Liver (tissue), 9 donors: ENCODE measurements around the gene SP140L. TPM values are rescaled to one million over a fixed set of nuclear protein-coding genes. Genes with fewer than 3 reads are reported as not detected.
A peak's percentile ranks its signal among the peaks of the same experiment; 100 is the strongest.

ENCODE experiments used
- DNase-seq: peaks from one replicate; pipeline ENCODE4 v3.0.0-alpha.2; 2017; ENCODE audit warnings: low spot score
- H3K27ac ChIP-seq, 2 donors: one replicate each; pipeline ENCODE4 v1.7.0; 2013; ENCODE audit warnings: inconsistent platforms in 2 of 2, low read length in 2 of 2, control low read depth in 1 of 2, low read depth in 1 of 2, mild to moderate bottlenecking in 1 of 2
- H3K27me3 ChIP-seq, 4 donors: one replicate each; pipeline versions ENCODE4 v1.6.1 to v1.7.0; 2013; ENCODE audit warnings: low read length in 3 of 4, inconsistent platforms in 1 of 4, mild to moderate bottlenecking in 1 of 4, moderate library complexity in 1 of 4; ENCODE audit not compliant: control insufficient read depth in 4 of 4, insufficient read depth in 4 of 4
- H3K36me3 ChIP-seq, 4 donors: one replicate each; pipeline versions ENCODE4 v1.6.1 to v1.7.0; 2013; ENCODE audit warnings: low read length in 3 of 4, mild to moderate bottlenecking in 3 of 4, low read depth in 1 of 4, moderate library complexity in 1 of 4; ENCODE audit not compliant: control insufficient read depth in 4 of 4, insufficient read depth in 3 of 4
- H3K4me1 ChIP-seq, 4 donors: one replicate each; pipeline versions ENCODE4 v1.6.1 to v1.7.0; 2013; ENCODE audit warnings: low read length in 3 of 4, mild to moderate bottlenecking in 3 of 4, moderate library complexity in 1 of 4; ENCODE audit not compliant: control insufficient read depth in 4 of 4, insufficient read depth in 4 of 4
- H3K4me3 ChIP-seq, 3 donors: one replicate each; pipeline versions ENCODE4 v1.6.1 to v1.7.0; 2013; ENCODE audit warnings: low read length in 3 of 3, control low read depth in 1 of 3, low read depth in 1 of 3, mild to moderate bottlenecking in 1 of 3
- H3K9ac ChIP-seq, 2 donors: one replicate each; pipeline ENCODE4 v1.7.0; 2013; ENCODE audit warnings: low read length in 2 of 2, mild to moderate bottlenecking in 2 of 2, moderate library complexity in 2 of 2, control low read depth in 1 of 2, low read depth in 1 of 2
- H3K9me3 ChIP-seq, 4 donors: one replicate each; pipeline versions ENCODE4 v1.6.1 to v1.7.0; 2013; ENCODE audit warnings: low read length in 3 of 4; ENCODE audit not compliant: control insufficient read depth in 4 of 4
- ATF3 ChIP-seq: IDR thresholded peaks from 2 replicates; pipeline ENCODE4 v1.6.1; 2016; ENCODE audit warnings: antibody characterized with exemption
- EGR1 ChIP-seq, 2 donors: IDR thresholded peaks; 2 replicates each; pipeline ENCODE4 v1.6.1; 2016 to 2018; ENCODE audit warnings: antibody characterized with exemption in 2 of 2, low read depth in 2 of 2
- GABPA ChIP-seq, 2 donors: IDR thresholded peaks in 1 of 2; conservative IDR thresholded peaks in 1 of 2; 2 replicates each; pipeline ENCODE4 v1.6.1; 2016; ENCODE audit warnings: antibody characterized with exemption in 2 of 2, mild to moderate bottlenecking in 1 of 2, moderate library complexity in 1 of 2
- HNF4A ChIP-seq, 2 donors: conservative IDR thresholded peaks; 2 replicates each; pipeline ENCODE4 v1.6.1; 2016; ENCODE audit warnings: antibody characterized with exemption in 2 of 2, mild to moderate bottlenecking in 2 of 2
- HNF4G ChIP-seq: IDR thresholded peaks from 2 replicates; pipeline ENCODE4 v1.6.1; 2016; ENCODE audit warnings: antibody characterized with exemption
- JUND ChIP-seq, 2 donors: IDR thresholded peaks; 2 replicates each; pipeline ENCODE4 v1.6.1; 2016; ENCODE audit warnings: antibody characterized with exemption in 2 of 2
- MAX ChIP-seq: IDR thresholded peaks from 2 replicates; pipeline ENCODE4 v1.6.1; 2016; ENCODE audit warnings: antibody characterized with exemption
- NR2F2 ChIP-seq: IDR thresholded peaks from 2 replicates; pipeline ENCODE4 v1.6.1; 2016; ENCODE audit warnings: antibody characterized with exemption
- RAD21 ChIP-seq, 2 donors: IDR thresholded peaks; 2 replicates each; pipeline ENCODE4 v1.6.1; 2016; ENCODE audit warnings: antibody characterized with exemption in 2 of 2, mild to moderate bottlenecking in 2 of 2
- REST ChIP-seq: IDR thresholded peaks from 2 replicates; pipeline ENCODE4 v1.6.1; 2016; ENCODE audit warnings: antibody characterized with exemption, mild to moderate bottlenecking
- RXRA ChIP-seq, 2 donors: IDR thresholded peaks; 2 replicates each; pipeline ENCODE4 v1.6.1; 2017 to 2018; ENCODE audit warnings: antibody characterized with exemption in 2 of 2, mild to moderate bottlenecking in 1 of 2
- SP1 ChIP-seq: IDR thresholded peaks from 2 replicates; pipeline ENCODE4 v1.6.1; 2018; ENCODE audit warnings: antibody characterized with exemption, mild to moderate bottlenecking
- TAF1 ChIP-seq: conservative IDR thresholded peaks from 2 replicates; pipeline ENCODE4 v1.6.1; 2016; ENCODE audit warnings: antibody characterized with exemption, mild to moderate bottlenecking
- WGBS: extraction: QIAGEN DNeasy Blood & Tissue Kit; methylation state at CpG from one replicate; pipeline ENCODE4 v1.1.7; 2013; 5-methylcytosine and 5-hydroxymethylcytosine counted together
- polyA plus RNA-seq, 2 donors: library from polyadenylated mRNA; stranded (reverse) in 1 of 2; unstranded in 1 of 2; fragments of 200-250 nt in 1 of 2; fragments of >200 nt in 1 of 2; fragmentation: Nextera tagmentation in 1 of 2; extraction: Ambion mirVana in 1 of 2; gene quantifications; one replicate each; pipeline versions ENCODE4 v1.2.1 to v1.2.3, GENCODE V29; 2013 to 2015
- total RNA-seq, 2 donors: library from RNA; depleted of rRNA; stranded (reverse); fragments of >200 nt; gene quantifications; one replicate each; pipeline ENCODE4 v1.2.3, GENCODE V29; 2014
- TF ChIP-seq, protein P1 (sequence below): fragments of 150-350 bp; IDR thresholded peaks from 2 replicates; pipeline ENCODE4 v1.5.1; 2017; ENCODE audit warnings: improper control_type of control experiment, low read depth, low read length; ENCODE audit not compliant: missing input control
- donor health status: healthy.
- donor health status: healthy.
- donor health status: healthy.
- donor health status: healthy.
- donor health status: healthy.

SP140L gene
- total and polyA plus RNA-seq, 4 donors: 3.1 to 21.5 (median 6.6) TPM

GRCh38 chr2:230412846-230413245 lies 85.9 kb downstream of the SP140L start:
- 95% methylated on average over 9 of the region's 9 CpGs for WGBS
- Histone ChIP-seq H3K27ac (peak overlapping the region; percentile 89 to 96), H3K9me3 (no peaks in the 10 kb centered on the region), H3K27me3 (no peaks in the 10 kb centered on the region), H3K36me3 (no peaks in the 10 kb centered on the region), H3K4me1 (peaks cover 6 to 30% (median 19%) of the 10 kb centered on the region in 4 donors), H3K4me3 (no peak overlapping the region), H3K9ac (no peak overlapping the region)
- no peak for TF ChIP-seq MAX
- TF ChIP-seq HNF4A (conservative IDR thresholded peaks at IDR 0.05): no peak
- no peak for TF ChIP-seq ATF3
- no peak for TF ChIP-seq HNF4G
- no peak for TF ChIP-seq RAD21 (IDR thresholded peaks at IDR 0.05)
- DNase-seq: no peak

DNA sequence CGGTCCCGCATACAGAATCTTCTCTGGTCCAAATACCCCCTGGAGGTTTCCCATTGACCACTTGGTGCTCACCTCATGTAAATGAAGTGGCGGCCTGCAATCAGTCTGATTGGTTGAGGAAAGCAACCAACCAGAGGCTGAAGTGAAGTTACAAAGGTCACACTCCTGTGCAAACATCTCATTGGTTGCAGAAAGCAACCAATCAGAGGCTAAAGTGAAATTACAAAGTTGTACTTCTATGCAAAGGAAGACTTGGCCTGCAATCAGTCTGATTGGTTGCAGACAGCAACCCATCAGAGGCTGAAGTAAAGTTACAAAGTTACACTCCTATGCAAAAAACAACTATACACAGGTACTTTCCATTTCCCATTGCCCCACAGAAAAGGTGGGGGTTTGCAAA lies 86.5 kb downstream of the SP140L start:
- DNase-seq: peak; percentile 28
- Histone ChIP-seq H3K27me3 (no peaks in the 10 kb centered on the region), H3K9ac (no peak overlapping the region), H3K4me1 (peaks cover 4 to 30% (median 21%) of the 10 kb centered on the region in 4 donors), H3K36me3 (no peaks in the 10 kb centered on the region), H3K4me3 (no peak overlapping the region), H3K27ac (no peak overlapping the region), H3K9me3 (no peaks in the 10 kb centered on the region)
- TF ChIP-seq SP1 (peak; percentile 37), HNF4A (conservative IDR thresholded peaks at IDR 0.05) (no peak)
- WGBS: 97% methylated on average over 3 of the region's 3 CpGs

- Histone ChIP-seq H3K4me1 (peaks cover 3 to 36% (median 25%) of the 10 kb centered on the region in 4 donors), H3K4me3 (no peak overlapping the region), H3K9ac (no peak overlapping the region), H3K27ac (peak overlapping the region in 1 of 2 donors; percentile 4), H3K27me3 (no peaks in the 10 kb centered on the region), H3K36me3 (no peaks in the 10 kb centered on the region), H3K9me3 (no peaks in the 10 kb centered on the region)
- WGBS: 87% methylated on average over 6 of the region's 6 CpGs
- TF ChIP-seq TAF1: no peak
- TF ChIP-seq, protein P1, sequence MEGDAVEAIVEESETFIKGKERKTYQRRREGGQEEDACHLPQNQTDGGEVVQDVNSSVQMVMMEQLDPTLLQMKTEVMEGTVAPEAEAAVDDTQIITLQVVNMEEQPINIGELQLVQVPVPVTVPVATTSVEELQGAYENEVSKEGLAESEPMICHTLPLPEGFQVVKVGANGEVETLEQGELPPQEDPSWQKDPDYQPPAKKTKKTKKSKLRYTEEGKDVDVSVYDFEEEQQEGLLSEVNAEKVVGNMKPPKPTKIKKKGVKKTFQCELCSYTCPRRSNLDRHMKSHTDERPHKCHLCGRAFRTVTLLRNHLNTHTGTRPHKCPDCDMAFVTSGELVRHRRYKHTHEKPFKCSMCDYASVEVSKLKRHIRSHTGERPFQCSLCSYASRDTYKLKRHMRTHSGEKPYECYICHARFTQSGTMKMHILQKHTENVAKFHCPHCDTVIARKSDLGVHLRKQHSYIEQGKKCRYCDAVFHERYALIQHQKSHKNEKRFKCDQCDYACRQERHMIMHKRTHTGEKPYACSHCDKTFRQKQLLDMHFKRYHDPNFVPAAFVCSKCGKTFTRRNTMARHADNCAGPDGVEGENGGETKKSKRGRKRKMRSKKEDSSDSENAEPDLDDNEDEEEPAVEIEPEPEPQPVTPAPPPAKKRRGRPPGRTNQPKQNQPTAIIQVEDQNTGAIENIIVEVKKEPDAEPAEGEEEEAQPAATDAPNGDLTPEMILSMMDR: no peak
- TF ChIP-seq NR2F2: no peak
- TF ChIP-seq GABPA (IDR thresholded peaks at IDR 0.05 in 1 of 2, conservative IDR thresholded peaks at IDR 0.05 in 1 of 2): no peak
- no peak for TF ChIP-seq REST
- no peak for TF ChIP-seq RAD21 (IDR thresholded peaks at IDR 0.05)
- TF ChIP-seq JUND (IDR thresholded peaks at IDR 0.05): no peak
- TF ChIP-seq EGR1 (IDR thresholded peaks at IDR 0.05; ENCODE audit: low read depth in 2 of 2): no peak
- TF ChIP-seq ATF3: no peak
- no peak for TF ChIP-seq RXRA (IDR thresholded peaks at IDR 0.05)
- DNase-seq: no peak
Measured at GRCh38 chr2:230414302-230414701, 87.3 kb downstream of the SP140L start.
